ENCODE measurements around the gene TMUB2. TPM values are rescaled to one million over a fixed set of nuclear protein-coding genes. Genes with fewer than 3 reads are reported as not detected.
"Not testable (repeated sequence)": the region's sequence is repeated elsewhere in the genome, so short reads cannot be mapped to it uniquely, and the experiment has no call there.

TMUB2 gene
- total and polyA plus RNA-seq, 2 of the 13 experiments (the other 11 are each of a cell fraction or from before 2014, with no cell fraction given), result 26.9 to 50.8 TPM

DNA sequence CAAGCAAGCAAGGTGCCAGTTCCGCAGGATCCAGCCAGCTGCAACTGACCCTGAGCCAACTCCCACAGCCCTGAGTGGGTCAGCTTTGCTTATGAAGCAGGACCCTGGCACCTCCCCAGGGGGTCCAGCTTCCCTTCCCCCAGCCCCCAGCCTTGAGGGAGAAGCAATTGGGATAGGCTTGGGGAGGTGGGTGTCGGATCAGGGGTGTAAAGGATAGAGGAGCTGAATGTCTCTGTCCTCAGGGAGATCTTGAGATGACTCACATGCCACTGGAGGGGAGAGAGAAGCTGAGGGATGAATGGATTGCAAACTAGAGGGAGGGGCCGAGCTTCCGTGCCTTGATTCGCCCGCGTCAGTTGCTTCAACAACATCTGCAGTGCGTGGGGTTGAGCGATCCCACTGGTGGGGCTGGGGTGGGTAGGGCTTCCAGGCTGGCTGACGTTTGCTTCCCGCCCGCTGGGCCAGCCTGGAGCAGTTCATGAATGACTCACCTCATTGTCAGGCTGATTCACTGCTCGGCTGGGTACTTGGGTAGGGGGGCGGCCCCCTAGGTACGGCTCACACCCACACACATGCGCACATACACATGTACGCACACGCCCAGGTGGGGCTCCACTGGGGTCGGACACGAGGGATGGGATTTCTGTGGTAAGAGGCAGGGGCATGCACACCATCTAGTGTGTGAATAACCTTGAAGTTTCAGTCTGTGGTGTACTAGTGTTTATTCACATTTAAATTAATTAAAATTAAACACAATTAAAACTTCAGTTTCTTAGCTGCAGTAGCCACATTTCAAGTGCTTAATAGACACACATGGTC lies 48.7 kb upstream of the TMUB2 start (continued):
- TF ChIP-seq, protein P1, sequence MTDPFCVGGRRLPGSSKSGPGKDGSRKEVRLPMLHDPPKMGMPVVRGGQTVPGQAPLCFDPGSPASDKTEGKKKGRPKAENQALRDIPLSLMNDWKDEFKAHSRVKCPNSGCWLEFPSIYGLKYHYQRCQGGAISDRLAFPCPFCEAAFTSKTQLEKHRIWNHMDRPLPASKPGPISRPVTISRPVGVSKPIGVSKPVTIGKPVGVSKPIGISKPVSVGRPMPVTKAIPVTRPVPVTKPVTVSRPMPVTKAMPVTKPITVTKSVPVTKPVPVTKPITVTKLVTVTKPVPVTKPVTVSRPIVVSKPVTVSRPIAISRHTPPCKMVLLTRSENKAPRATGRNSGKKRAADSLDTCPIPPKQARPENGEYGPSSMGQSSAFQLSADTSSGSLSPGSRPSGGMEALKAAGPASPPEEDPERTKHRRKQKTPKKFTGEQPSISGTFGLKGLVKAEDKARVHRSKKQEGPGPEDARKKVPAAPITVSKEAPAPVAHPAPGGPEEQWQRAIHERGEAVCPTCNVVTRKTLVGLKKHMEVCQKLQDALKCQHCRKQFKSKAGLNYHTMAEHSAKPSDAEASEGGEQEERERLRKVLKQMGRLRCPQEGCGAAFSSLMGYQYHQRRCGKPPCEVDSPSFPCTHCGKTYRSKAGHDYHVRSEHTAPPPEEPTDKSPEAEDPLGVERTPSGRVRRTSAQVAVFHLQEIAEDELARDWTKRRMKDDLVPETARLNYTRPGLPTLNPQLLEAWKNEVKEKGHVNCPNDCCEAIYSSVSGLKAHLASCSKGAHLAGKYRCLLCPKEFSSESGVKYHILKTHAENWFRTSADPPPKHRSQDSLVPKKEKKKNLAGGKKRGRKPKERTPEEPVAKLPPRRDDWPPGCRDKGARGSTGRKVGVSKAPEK (CRISPR knock-in tag; IDR thresholded peaks at IDR 0.05; ENCODE audit: borderline replicate concordance), result peak; percentile 50; the same call in 1 of the 2 replicates
- 0 out of 2 replicates have a peak, but pooled peaks have one; percentile 56 for TF ChIP-seq NPAS2 (CRISPR knock-in tag; IDR thresholded peaks at IDR 0.05; ENCODE audit: borderline replicate concordance)

DNA sequence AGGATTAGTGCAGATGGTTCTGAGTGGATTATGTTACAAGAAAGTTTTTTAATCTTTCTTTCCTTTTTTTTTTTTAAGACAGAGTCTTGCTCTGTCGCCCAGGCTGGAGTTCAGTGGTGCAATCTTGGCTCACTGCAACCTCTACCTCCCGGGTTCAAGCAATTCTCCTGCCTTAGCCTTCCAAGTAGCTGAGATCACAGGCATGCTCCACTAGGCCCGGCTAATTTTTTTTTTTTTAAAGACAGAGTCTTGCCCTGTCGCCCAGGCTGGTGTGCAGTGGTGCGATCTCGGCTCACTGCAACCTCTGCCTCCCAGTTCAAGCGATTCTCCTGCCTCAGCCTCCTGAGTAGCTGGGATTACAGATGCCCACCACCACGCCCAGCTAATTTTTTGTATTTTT lies 42.9 kb upstream of the TMUB2 start:
- in situ Hi-C loops (cut with HindIII; ENCODE audit: extremely low pct_ligation_motif_present, low pct_unique_long_range_greater_than_20kb); H3K79me2 ChIP-seq (ENCODE audit: insufficient read depth, low read length); H3K9me3 ChIP-seq (ENCODE audit: low read length); H4K20me1 ChIP-seq (ENCODE audit: insufficient read depth, low read length); H2AFZ ChIP-seq (ENCODE audit: low read length); H3K27me3 ChIP-seq (ENCODE audit: control insufficient read depth in 1 of 2, insufficient read depth in 2 of 2, low read length in 2 of 2); H3K9ac ChIP-seq (ENCODE audit: insufficient read depth, low read depth, low read length); CTCF ChIA-PET (ENCODE audit: low intra/inter-chr PET ratio, low total read pairs); ATAC-seq; FAIRE-seq; intact Hi-C loops (cut with micrococcal nuclease; ENCODE audit: unreplicated experiment); H3K27ac ChIP-seq (ENCODE audit: extremely low read length, insufficient read depth, low read length); BruUV-seq (replicated peaks); POLR2A ChIA-PET; H3K4me3 ChIP-seq (replicated peaks in 1 of 3; ENCODE audit: insufficient read depth in 1 of 3, low read depth in 2 of 3, low read length in 3 of 3); DNase-seq (ENCODE audit: low spot score); H3K4me2 ChIP-seq (ENCODE audit: low read depth, low read length): not testable (repeated sequence)
- 96% methylated on average over 8 of the region's 8 CpGs for WGBS (ENCODE audit: low lambda C conversion rate)
- peaks cover 28% of the 10 kb centered on the region for H3K4me1 ChIP-seq (ENCODE audit: insufficient read depth, low read length)
- H3K36me3 ChIP-seq (replicated peaks in 1 of 2; ENCODE audit: control insufficient read depth in 1 of 2, insufficient read depth in 2 of 2, low read length in 2 of 2), result peaks cover 10 to 23% of the 10 kb centered on the region in 2 experiments

Measured in HepG2 (cell line).